GM12878 (cell line): ENCODE results near the gene SACS. TPM values are rescaled to one million over a fixed set of nuclear protein-coding genes. Genes with fewer than 3 reads are reported as not detected.

Experiments
- ATAC-seq: fragments of 200-7000 bp; cut with Tn5 transposase; 3 replicates; pipeline ENCODE4 v1.9.1; 2020; ENCODE audit warnings: mild to moderate bottlenecking, moderate library complexity
- BruUV-seq: library from RNA; stranded (reverse); fragments of 400-500 nt; replicated peaks from 2 replicates; lab custom pipeline; 2021; lab: Mats Ljungman, UMichigan
- CTCF ChIA-PET: fragments of 300-600 bp; sonication (Branson Sonifier 250); formaldehyde crosslinking; extraction: SDS; loops from one replicate; lab custom pipeline; 2021; ENCODE audit warnings: inconsistent platforms; lab: Yijun Ruan, JAX
- POLR2A ChIA-PET: fragments of 350-600 bp; formaldehyde crosslinking; extraction: SDS; loops from one replicate; lab custom pipeline; 2021; ENCODE audit warnings: inconsistent platforms; lab: Charles Lee
- RAD21 ChIA-PET: fragments of 300-600 bp; sonication (Branson Sonifier 250); formaldehyde crosslinking; loops from one replicate; lab custom pipeline; 2023; ENCODE audit warnings: antibody characterized with exemption; ENCODE audit not compliant: unreplicated experiment; lab: Charles Lee
- SMC1A ChIA-PET: fragments of 300-600 bp; sonication (Branson Sonifier 250); formaldehyde crosslinking; loops from one replicate; lab custom pipeline; 2023; ENCODE audit not compliant: unreplicated experiment, uncharacterized antibody; lab: Charles Lee
- DNase-seq: peaks from one replicate; pipeline ENCODE4 v3.0.0-alpha.2; 2011; ENCODE audit warnings: low read depth, low spot score
- FAIRE-seq: peaks from 3 replicates; lab custom pipeline; 2011; peaks lifted over from hg19 to GRCh38; lab: Jason Lieb, UNC
- H2AFZ ChIP-seq: 2 replicates; pipeline ENCODE4 v1.6.0; 2011; ENCODE audit warnings: low read depth, low read length, control low read depth; ENCODE audit not compliant: control insufficient read depth
- H3K27ac ChIP-seq: 2 replicates; pipeline ENCODE4 v1.5.1; 2011; ENCODE audit warnings: control low read depth; ENCODE audit not compliant: control insufficient read depth, insufficient read depth
- H3K27me3 ChIP-seq, 2 experiments: replicated peaks in 1 of 2; 2 replicates each; pipeline versions ENCODE4 v1.6.0 to v1.6.1; 2011; ENCODE audit warnings: low read length in 1 of 2; ENCODE audit not compliant: control insufficient read depth in 2 of 2, insufficient read depth in 2 of 2
- H3K36me3 ChIP-seq, 2 experiments: 2 replicates each; pipeline ENCODE4 v1.5.1; 2011; ENCODE audit warnings: low read length in 1 of 2; ENCODE audit not compliant: control insufficient read depth in 2 of 2, insufficient read depth in 2 of 2
- H3K4me1 ChIP-seq: 2 replicates; pipeline ENCODE4 v1.6.1; 2011; ENCODE audit warnings: mild to moderate bottlenecking, low read length, moderate library complexity, mixed read lengths; ENCODE audit not compliant: control insufficient read depth, insufficient read depth
- H3K4me2 ChIP-seq: 2 replicates; pipeline ENCODE4 v1.6.0; 2011; ENCODE audit warnings: control low read depth; ENCODE audit not compliant: control insufficient read depth, insufficient read depth
- H3K4me3 ChIP-seq: fragments of 200-600 bp; sonication (generic); 2 replicates; pipeline ENCODE4 v1.5.1; 2016
- H3K79me2 ChIP-seq: 2 replicates; pipeline ENCODE4 v1.6.0; 2011; ENCODE audit warnings: low read length; ENCODE audit not compliant: control insufficient read depth, insufficient read depth
- H3K9ac ChIP-seq: 2 replicates; pipeline ENCODE4 v1.8.0; 2011; ENCODE audit warnings: low read length, control low read depth, mixed read lengths; ENCODE audit not compliant: control insufficient read depth, insufficient read depth
- H3K9me3 ChIP-seq: replicated peaks from 3 replicates; pipeline ENCODE4 v1.5.1; 2011; ENCODE audit warnings: mild to moderate bottlenecking, low read length; ENCODE audit not compliant: control insufficient read depth, insufficient read depth
- H4K20me1 ChIP-seq: 2 replicates; pipeline ENCODE4 v1.6.0; 2011; ENCODE audit not compliant: control insufficient read depth, insufficient read depth
- CHD1 ChIP-seq: IDR thresholded peaks from 2 replicates; pipeline ENCODE4 v1.6.1; 2012; ENCODE audit warnings: low read depth, low read length, improper control_type of control experiment
- CREM ChIP-seq: IDR thresholded peaks from 2 replicates; pipeline ENCODE4 v1.6.1; 2014; ENCODE audit warnings: antibody characterized with exemption, low read depth
- JUND ChIP-seq: IDR thresholded peaks from 2 replicates; pipeline ENCODE4 v1.6.1; 2012; ENCODE audit warnings: low read depth, mild to moderate bottlenecking, low read length, improper control_type of control experiment, moderate library complexity
- NFXL1 ChIP-seq: fragments of 450-650 bp; IDR thresholded peaks from 2 replicates; pipeline ENCODE4 v1.6.1; 2017; ENCODE audit warnings: antibody characterized with exemption, mild to moderate bottlenecking, borderline replicate concordance
- NRF1 ChIP-seq: conservative IDR thresholded peaks from 2 replicates; pipeline ENCODE4 v1.6.1; 2011; ENCODE audit warnings: mild to moderate bottlenecking, low read depth, low read length, improper control_type of control experiment
- PAX5 ChIP-seq: IDR thresholded peaks from 2 replicates; pipeline ENCODE4 v1.6.1; 2011; ENCODE audit warnings: low read depth, low read length, borderline replicate concordance
- PML ChIP-seq: IDR thresholded peaks from 2 replicates; pipeline ENCODE4 v1.6.1; 2012; ENCODE audit warnings: low read length, inconsistent platforms
- SREBF1 ChIP-seq: IDR thresholded peaks from 2 replicates; pipeline ENCODE4 v1.6.1; 2012; ENCODE audit warnings: mild to moderate bottlenecking, low read length
- STAT3 ChIP-seq: IDR thresholded peaks from 2 replicates; pipeline ENCODE4 v1.6.1; 2011; ENCODE audit warnings: low read depth, low read length, improper control_type of control experiment
- TARDBP ChIP-seq: IDR thresholded peaks from 2 replicates; pipeline ENCODE4 v1.6.1; 2016; ENCODE audit warnings: borderline replicate concordance
- YBX1 ChIP-seq: fragments of 450-650 bp; IDR thresholded peaks from 2 replicates; pipeline ENCODE4 v1.6.1; 2016; ENCODE audit warnings: antibody characterized with exemption
- WGBS: methylation state at CpG from one replicate; pipeline ENCODE4 v1.1.6; 2016; ENCODE audit warnings: low lambda C conversion rate; ENCODE audit not compliant: insufficient replicate concordance, insufficient coverage; ENCODE audit errors: missing lambda C conversion rate; 5-methylcytosine and 5-hydroxymethylcytosine counted together
- in situ Hi-C: fragments of 300-500 bp; cut with MboI; formaldehyde crosslinking; loops from 9 replicates; pipeline ENCODE4 v1.14.3; 2018; ENCODE audit warnings: mixed read lengths
- intact Hi-C: fragments of 100-400 bp; cut with micrococcal nuclease; formaldehyde crosslinking; loops from one replicate; pipeline ENCODE4 v1.14.2; 2022; ENCODE audit not compliant: unreplicated experiment
- polyA plus RNA-seq, 11 experiments: library from polyadenylated mRNA; depleted of rRNA in 4 of 11; unstranded in 6 of 11; stranded (reverse) in 5 of 11; fragments of >200 nt; fragmentation: Nextera tagmentation in 4 of 11; fragmentation: Illumina TruSeq in 1 of 11; extraction: Ambion mirVana in 4 of 11; extraction: Trizol in 1 of 11; gene quantifications; 1 replicate in 1 of 11; 2 replicates in 10 of 11; pipeline versions ENCODE4 v1.2.1 to v1.2.3, GENCODE V29; 2011 to 2016; ENCODE audit warnings: inconsistent platforms in 2 of 11, missing spikeins in 2 of 11, low read depth in 1 of 11
- total RNA-seq, 4 experiments: library from RNA; depleted of rRNA in 3 of 4; stranded (reverse); fragments of >200 nt in 3 of 4; fragmentation: Illumina TruSeq in 1 of 4; extraction: Trizol in 1 of 4; gene quantifications; 2 replicates each; pipeline versions ENCODE4 v1.2.1 to v1.2.3, GENCODE V29; 2013 to 2021
- TF ChIP-seq, protein P1 (sequence below): IDR thresholded peaks from 2 replicates; pipeline ENCODE4 v1.6.1; 2012; ENCODE audit warnings: low read length, inconsistent platforms
- TF ChIP-seq, protein P2 (sequence below): IDR thresholded peaks from 2 replicates; pipeline ENCODE4 v1.6.1; 2012; ENCODE audit warnings: low read depth, low read length, improper control_type of control experiment
- TF ChIP-seq, protein P3 (sequence below): fragments of 450-650 bp; IDR thresholded peaks from 2 replicates; pipeline ENCODE4 v1.6.1; 2016; ENCODE audit warnings: mild to moderate bottlenecking, moderate library complexity, borderline replicate concordance
- TF ChIP-seq, protein P4 (sequence below): fragments of 450-650 bp; IDR thresholded peaks from 2 replicates; pipeline ENCODE4 v1.6.1; 2017; ENCODE audit warnings: antibody characterized with exemption, mild to moderate bottlenecking, moderate library complexity

The SACS gene
- total and polyA plus RNA-seq, 10 of the 15 experiments (the other 5 are each of a cell fraction or from before 2014, with no cell fraction given): 9.9 to 74.9 (median 22.1) TPM

DNA sequence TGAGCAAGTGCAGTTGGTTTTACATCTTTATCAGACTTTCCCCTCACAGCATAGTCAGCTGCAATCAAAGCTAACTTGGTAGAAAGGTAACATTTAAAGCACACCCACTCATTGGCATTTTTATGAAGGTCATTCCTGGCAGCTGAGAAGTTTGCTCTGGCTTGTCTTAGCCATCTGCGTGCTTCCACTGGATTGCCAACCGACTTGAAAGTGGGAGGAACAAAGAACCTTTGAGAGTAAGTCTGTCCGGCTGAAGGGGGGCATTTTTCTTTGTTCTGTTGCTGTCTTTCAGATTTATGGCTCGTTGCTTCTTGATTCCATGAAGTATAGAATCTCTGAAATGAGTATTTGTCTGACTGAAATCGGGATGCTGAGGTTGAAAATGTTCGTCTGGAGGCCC, 103.1 kb downstream of the SACS start:
- H3K9me3 ChIP-seq: peaks cover 4% of the 10 kb centered on the region; the same call in 2 of the 3 replicates
- no peak overlapping the region for H2AFZ ChIP-seq
- no peaks in the 10 kb centered on the region for H3K27me3 ChIP-seq
- SMC1A ChIA-PET: interaction anchor here (0.6 to 2.1 kb wide), 3 partner anchors 10 to 57 kb away, joined by 3 to 8 read pairs (median 4); no protein-coding TSS in a partner anchor
- ATAC-seq (no peak), DNase-seq (no peak), FAIRE-seq (no peak)
- H3K27ac ChIP-seq: no peak overlapping the region
- CTCF ChIA-PET: interaction anchor here (0.9 to 1.3 kb wide), 4 partner anchors 8 to 542 kb away, joined by 3 to 7 read pairs (median 3); no protein-coding TSS in a partner anchor
- BruUV-seq: no TSS peak
- intact Hi-C loops: no loop called here
- H3K36me3 ChIP-seq: no peaks in the 10 kb centered on the region; a peak in 1 of 4 replicates
- peaks cover under 1% of the 10 kb centered on the region; the same call in 1 of the 2 replicates for H3K4me1 ChIP-seq
- RAD21 ChIA-PET: no interaction called here
- H3K4me3 ChIP-seq: no peak overlapping the region
- WGBS: 89% methylated on average over 6 of the region's 6 CpGs
- no peaks in the 10 kb centered on the region for H4K20me1 ChIP-seq
- H3K79me2 ChIP-seq: no peaks in the 10 kb centered on the region
- H3K9ac ChIP-seq: no peak overlapping the region
- in situ Hi-C loops: no loop called here
- POLR2A ChIA-PET: no interaction called here
- H3K4me2 ChIP-seq: no peak overlapping the region
- TF ChIP-seq, protein P1, sequence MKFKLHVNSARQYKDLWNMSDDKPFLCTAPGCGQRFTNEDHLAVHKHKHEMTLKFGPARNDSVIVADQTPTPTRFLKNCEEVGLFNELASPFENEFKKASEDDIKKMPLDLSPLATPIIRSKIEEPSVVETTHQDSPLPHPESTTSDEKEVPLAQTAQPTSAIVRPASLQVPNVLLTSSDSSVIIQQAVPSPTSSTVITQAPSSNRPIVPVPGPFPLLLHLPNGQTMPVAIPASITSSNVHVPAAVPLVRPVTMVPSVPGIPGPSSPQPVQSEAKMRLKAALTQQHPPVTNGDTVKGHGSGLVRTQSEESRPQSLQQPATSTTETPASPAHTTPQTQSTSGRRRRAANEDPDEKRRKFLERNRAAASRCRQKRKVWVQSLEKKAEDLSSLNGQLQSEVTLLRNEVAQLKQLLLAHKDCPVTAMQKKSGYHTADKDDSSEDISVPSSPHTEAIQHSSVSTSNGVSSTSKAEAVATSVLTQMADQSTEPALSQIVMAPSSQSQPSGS: no peak
- TF ChIP-seq TARDBP (no peak), JUND (no peak), YBX1 (no peak), STAT3 (no peak), NFXL1 (no peak), NRF1 (no peak), PAX5 (no peak), PML (no peak), CREM (no peak), SREBF1 (no peak), CHD1 (no peak)
- TF ChIP-seq, protein P2, sequence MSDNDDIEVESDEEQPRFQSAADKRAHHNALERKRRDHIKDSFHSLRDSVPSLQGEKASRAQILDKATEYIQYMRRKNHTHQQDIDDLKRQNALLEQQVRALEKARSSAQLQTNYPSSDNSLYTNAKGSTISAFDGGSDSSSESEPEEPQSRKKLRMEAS: no peak
- TF ChIP-seq, protein P3, sequence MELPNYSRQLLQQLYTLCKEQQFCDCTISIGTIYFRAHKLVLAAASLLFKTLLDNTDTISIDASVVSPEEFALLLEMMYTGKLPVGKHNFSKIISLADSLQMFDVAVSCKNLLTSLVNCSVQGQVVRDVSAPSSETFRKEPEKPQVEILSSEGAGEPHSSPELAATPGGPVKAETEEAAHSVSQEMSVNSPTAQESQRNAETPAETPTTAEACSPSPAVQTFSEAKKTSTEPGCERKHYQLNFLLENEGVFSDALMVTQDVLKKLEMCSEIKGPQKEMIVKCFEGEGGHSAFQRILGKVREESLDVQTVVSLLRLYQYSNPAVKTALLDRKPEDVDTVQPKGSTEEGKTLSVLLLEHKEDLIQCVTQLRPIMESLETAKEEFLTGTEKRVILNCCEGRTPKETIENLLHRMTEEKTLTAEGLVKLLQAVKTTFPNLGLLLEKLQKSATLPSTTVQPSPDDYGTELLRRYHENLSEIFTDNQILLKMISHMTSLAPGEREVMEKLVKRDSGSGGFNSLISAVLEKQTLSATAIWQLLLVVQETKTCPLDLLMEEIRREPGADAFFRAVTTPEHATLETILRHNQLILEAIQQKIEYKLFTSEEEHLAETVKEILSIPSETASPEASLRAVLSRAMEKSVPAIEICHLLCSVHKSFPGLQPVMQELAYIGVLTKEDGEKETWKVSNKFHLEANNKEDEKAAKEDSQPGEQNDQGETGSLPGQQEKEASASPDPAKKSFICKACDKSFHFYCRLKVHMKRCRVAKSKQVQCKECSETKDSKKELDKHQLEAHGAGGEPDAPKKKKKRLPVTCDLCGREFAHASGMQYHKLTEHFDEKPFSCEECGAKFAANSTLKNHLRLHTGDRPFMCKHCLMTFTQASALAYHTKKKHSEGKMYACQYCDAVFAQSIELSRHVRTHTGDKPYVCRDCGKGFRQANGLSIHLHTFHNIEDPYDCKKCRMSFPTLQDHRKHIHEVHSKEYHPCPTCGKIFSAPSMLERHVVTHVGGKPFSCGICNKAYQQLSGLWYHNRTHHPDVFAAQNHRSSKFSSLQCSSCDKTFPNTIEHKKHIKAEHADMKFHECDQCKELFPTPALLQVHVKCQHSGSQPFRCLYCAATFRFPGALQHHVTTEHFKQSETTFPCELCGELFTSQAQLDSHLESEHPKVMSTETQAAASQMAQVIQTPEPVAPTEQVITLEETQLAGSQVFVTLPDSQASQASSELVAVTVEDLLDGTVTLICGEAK: no peak
- TF ChIP-seq, protein P4, sequence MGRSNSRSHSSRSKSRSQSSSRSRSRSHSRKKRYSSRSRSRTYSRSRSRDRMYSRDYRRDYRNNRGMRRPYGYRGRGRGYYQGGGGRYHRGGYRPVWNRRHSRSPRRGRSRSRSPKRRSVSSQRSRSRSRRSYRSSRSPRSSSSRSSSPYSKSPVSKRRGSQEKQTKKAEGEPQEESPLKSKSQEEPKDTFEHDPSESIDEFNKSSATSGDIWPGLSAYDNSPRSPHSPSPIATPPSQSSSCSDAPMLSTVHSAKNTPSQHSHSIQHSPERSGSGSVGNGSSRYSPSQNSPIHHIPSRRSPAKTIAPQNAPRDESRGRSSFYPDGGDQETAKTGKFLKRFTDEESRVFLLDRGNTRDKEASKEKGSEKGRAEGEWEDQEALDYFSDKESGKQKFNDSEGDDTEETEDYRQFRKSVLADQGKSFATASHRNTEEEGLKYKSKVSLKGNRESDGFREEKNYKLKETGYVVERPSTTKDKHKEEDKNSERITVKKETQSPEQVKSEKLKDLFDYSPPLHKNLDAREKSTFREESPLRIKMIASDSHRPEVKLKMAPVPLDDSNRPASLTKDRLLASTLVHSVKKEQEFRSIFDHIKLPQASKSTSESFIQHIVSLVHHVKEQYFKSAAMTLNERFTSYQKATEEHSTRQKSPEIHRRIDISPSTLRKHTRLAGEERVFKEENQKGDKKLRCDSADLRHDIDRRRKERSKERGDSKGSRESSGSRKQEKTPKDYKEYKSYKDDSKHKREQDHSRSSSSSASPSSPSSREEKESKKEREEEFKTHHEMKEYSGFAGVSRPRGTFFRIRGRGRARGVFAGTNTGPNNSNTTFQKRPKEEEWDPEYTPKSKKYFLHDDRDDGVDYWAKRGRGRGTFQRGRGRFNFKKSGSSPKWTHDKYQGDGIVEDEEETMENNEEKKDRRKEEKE: no peak
